Measurements from ENCODE around the gene FAM43B. TPM values are rescaled to one million over a fixed set of nuclear protein-coding genes. Genes with fewer than 3 reads are reported as not detected.
A peak's percentile ranks its signal among the peaks of the same experiment; 100 is the strongest.
"Not testable (repeated sequence)": the region's sequence is repeated elsewhere in the genome, so short reads cannot be mapped to it uniquely, and the experiment has no call there.

FAM43B gene
- total RNA-seq, 4 donors from 2014 or later = 0.09 to 0.10 TPM; not detected in 2

GRCh38 chr1:20508411-20508771, 44.0 kb upstream of the FAM43B start:
- in situ Hi-C loops (cut with MboI; ENCODE audit: low sequenced_read_pairs in 4 of 4) = no loop called here
- intact Hi-C loops (cut with DNase I; ENCODE audit: low total_unique reads) = loop anchor here (5.0 kb wide), 1 partner anchor 124 kb away; the partner anchor contains the start of gene PINK1
- Histone ChIP-seq H3K4me1 (peaks cover 40 to 47% of the 10 kb centered on the region in 2 donors), H3K36me3 (peaks cover 0 to 8% of the 10 kb centered on the region in 2 donors), H3K9me3 (no peaks in the 10 kb centered on the region), H3K27me3 (no peaks in the 10 kb centered on the region), H3K27ac (peak overlapping the region; percentile 80 to 90 (median 90)), H3K4me3 (peak overlapping the region; percentile 70 to 99 (median 86))
- TF ChIP-seq, protein P1, sequence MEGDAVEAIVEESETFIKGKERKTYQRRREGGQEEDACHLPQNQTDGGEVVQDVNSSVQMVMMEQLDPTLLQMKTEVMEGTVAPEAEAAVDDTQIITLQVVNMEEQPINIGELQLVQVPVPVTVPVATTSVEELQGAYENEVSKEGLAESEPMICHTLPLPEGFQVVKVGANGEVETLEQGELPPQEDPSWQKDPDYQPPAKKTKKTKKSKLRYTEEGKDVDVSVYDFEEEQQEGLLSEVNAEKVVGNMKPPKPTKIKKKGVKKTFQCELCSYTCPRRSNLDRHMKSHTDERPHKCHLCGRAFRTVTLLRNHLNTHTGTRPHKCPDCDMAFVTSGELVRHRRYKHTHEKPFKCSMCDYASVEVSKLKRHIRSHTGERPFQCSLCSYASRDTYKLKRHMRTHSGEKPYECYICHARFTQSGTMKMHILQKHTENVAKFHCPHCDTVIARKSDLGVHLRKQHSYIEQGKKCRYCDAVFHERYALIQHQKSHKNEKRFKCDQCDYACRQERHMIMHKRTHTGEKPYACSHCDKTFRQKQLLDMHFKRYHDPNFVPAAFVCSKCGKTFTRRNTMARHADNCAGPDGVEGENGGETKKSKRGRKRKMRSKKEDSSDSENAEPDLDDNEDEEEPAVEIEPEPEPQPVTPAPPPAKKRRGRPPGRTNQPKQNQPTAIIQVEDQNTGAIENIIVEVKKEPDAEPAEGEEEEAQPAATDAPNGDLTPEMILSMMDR (IDR thresholded peaks at IDR 0.05 in 4 of 5, conservative IDR thresholded peaks at IDR 0.05 in 1 of 5) = no peak
- TF ChIP-seq POLR2A (IDR thresholded peaks at IDR 0.05) = no peak
- no peak for ATAC-seq
- no peak for DNase-seq

DNA sequence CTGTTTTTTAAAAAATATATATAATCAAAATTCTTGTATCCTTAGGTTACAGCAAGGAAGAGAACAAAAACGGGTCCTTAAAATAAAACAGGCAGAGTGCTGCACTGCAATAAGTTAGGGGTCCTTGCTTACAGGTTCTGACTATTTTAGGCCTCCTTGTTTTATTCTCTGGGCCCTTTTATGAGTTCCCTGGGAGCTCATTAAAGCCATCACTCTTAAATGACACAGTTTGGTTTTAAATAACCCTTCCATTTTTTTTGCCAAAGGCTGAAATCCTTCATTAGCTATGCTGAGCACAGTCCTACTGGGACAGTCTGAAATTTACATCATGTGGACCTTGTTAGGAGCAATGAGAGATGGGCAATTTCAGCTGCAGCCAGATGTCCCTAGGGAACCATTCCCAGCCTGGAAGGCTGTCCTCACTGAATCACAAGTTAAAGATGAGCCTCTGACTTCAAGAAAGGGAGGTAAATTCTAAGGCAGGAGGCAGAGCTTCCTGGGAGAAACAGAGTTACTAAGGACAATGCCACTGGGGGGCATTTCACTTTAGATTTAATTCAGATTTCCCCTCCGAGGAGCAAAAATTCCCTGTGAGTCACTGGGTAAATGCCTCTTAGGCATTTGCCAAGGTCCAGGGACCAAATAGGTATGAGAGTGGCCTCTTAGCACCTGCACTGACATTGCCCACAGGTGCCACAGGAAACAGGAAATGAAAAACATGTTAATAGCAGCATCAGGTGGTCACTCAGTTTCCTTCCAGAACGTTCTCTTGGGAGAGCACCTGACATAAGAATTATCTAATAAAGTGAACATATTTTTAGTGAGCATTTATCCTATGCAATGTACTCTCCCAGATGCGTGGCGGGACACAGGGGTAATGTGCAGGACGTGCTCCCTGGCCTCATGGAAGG, 40.6 kb upstream of the FAM43B start:
- in situ Hi-C loops (cut with MboI; ENCODE audit: low sequenced_read_pairs in 4 of 4) = no loop called here
- intact Hi-C loops (cut with DNase I; ENCODE audit: low total_unique reads) = no loop called here
- Histone ChIP-seq H3K9me3 (no peaks in the 10 kb centered on the region), H3K27ac (no peak overlapping the region), H3K4me1 (peaks cover 8 to 13% of the 10 kb centered on the region in 2 donors), H3K27me3 (peaks cover 0 to 3% (median 0%) of the 10 kb centered on the region in 3 donors), H3K4me3 (no peak overlapping the region), H3K36me3 (no peaks in the 10 kb centered on the region)
- TF ChIP-seq, protein P1 (IDR thresholded peaks at IDR 0.05 in 4 of 5, conservative IDR thresholded peaks at IDR 0.05 in 1 of 5) = no peak
- no peak for TF ChIP-seq POLR2A (IDR thresholded peaks at IDR 0.05)
- DNase-seq (no peak), ATAC-seq (no peak)

GRCh38 chr1:20519609-20520262, 32.6 kb upstream of the FAM43B start:
- H3K27me3 ChIP-seq, H3K36me3 ChIP-seq, H3K4me1 ChIP-seq, DNase-seq, H3K27ac ChIP-seq, H3K9me3 ChIP-seq, H3K4me3 ChIP-seq, ATAC-seq: not testable (repeated sequence)
- intact Hi-C loops (cut with DNase I; ENCODE audit: low total_unique reads) = loop anchor here (5.0 kb wide), 1 partner anchor 213 kb away; the partner anchor contains the start of gene SH2D5
- in situ Hi-C loops (cut with MboI; ENCODE audit: low sequenced_read_pairs in 4 of 4) = loop anchor here in 3 of 4 donors (5.0 kb wide), 1 partner anchor 118 kb away; no protein-coding TSS in a partner anchor

GRCh38 chr1:20521960-20522861, 30.2 kb upstream of the FAM43B start:
- no peak for TF ChIP-seq POLR2A (IDR thresholded peaks at IDR 0.05)
- TF ChIP-seq, protein P1 (IDR thresholded peaks at IDR 0.05 in 4 of 5, conservative IDR thresholded peaks at IDR 0.05 in 1 of 5) = peak; percentile 77 to 89 (median 88)
- no peak overlapping the region for H3K4me3 ChIP-seq
- H3K27ac ChIP-seq = no peak overlapping the region
- intact Hi-C loops (cut with DNase I; ENCODE audit: low total_unique reads) = loop anchor here (1.0 to 5.0 kb wide), 3 partner anchors 111 to 210 kb away; partner anchors contain the start of genes PINK1 and SH2D5
- no peaks in the 10 kb centered on the region for H3K9me3 ChIP-seq
- ATAC-seq (peak; percentile 79 to 82), DNase-seq (peak; percentile 29 to 47)
- no peaks in the 10 kb centered on the region for H3K36me3 ChIP-seq
- H3K27me3 ChIP-seq = no peaks in the 10 kb centered on the region
- no peaks in the 10 kb centered on the region for H3K4me1 ChIP-seq
- in situ Hi-C loops (cut with MboI; ENCODE audit: low sequenced_read_pairs in 4 of 4) = loop anchor here in 3 of 4 donors (5.0 kb wide), 1 partner anchor 115 kb away; no protein-coding TSS in a partner anchor

Data from gastrocnemius medialis (tissue), 4 donors.